ENCODE results near the gene UBE2G1.

DNA sequence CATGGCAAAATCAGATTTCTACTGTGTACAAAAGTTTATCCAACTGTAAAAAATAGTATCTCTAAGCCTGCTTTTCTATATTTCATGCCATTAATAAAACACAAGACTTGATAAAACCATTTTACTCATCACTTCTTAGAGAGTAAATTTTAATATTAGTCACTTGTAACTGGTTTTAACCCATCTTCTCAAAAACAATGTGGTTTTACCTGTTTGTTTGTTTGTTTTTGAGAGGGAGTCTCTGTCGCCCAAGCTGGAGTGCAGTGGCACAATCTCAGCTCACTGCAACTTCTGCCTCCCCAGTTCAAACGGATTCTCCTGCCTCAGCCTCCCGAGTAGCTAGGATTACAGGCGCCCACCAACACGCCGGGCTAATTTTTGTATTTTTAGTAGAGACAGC lies 32.1 kb downstream of the UBE2G1 start:
- TF ChIP-seq MYC (CRISPR knock-in tag; IDR thresholded peaks at IDR 0.05; ENCODE audit: borderline replicate concordance) = no peak
- TF ChIP-seq ZNF616 (CRISPR knock-in tag; IDR thresholded peaks at IDR 0.05; ENCODE audit: low read depth) = no peak
- TF ChIP-seq HDAC1 (CRISPR knock-in tag; IDR thresholded peaks at IDR 0.05) = no peak
- TF ChIP-seq, protein P1, sequence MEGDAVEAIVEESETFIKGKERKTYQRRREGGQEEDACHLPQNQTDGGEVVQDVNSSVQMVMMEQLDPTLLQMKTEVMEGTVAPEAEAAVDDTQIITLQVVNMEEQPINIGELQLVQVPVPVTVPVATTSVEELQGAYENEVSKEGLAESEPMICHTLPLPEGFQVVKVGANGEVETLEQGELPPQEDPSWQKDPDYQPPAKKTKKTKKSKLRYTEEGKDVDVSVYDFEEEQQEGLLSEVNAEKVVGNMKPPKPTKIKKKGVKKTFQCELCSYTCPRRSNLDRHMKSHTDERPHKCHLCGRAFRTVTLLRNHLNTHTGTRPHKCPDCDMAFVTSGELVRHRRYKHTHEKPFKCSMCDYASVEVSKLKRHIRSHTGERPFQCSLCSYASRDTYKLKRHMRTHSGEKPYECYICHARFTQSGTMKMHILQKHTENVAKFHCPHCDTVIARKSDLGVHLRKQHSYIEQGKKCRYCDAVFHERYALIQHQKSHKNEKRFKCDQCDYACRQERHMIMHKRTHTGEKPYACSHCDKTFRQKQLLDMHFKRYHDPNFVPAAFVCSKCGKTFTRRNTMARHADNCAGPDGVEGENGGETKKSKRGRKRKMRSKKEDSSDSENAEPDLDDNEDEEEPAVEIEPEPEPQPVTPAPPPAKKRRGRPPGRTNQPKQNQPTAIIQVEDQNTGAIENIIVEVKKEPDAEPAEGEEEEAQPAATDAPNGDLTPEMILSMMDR (CRISPR knock-in tag; IDR thresholded peaks at IDR 0.05) = no peak

Measured in HepG2 (cell line).